WTC11 (cell line): Measurements from ENCODE around the gene MALAT1.
"Not testable (repeated sequence)": the region's sequence is repeated elsewhere in the genome, so short reads cannot be mapped to it uniquely, and the experiment has no call there.

Experiments
- ATF1 ChIP-seq: sonication (generic); formaldehyde crosslinking; IDR thresholded peaks from 2 replicates; pipeline ENCODE4 v1.8.1; 2023; ENCODE audit warnings: mild to moderate bottlenecking, moderate library complexity, missing genetic modification reagents
- CREM ChIP-seq: sonication (generic); formaldehyde crosslinking; IDR thresholded peaks from 2 replicates; pipeline ENCODE4 v1.8.1; 2022; ENCODE audit warnings: mild to moderate bottlenecking, missing genetic modification reagents, moderate library complexity
- CTCF ChIP-seq: fragments of 200-600 bp; IDR thresholded peaks from 2 replicates; pipeline ENCODE4 v1.8.0; 2022; ENCODE audit warnings: antibody characterized with exemption
- FOXP1 ChIP-seq: sonication (generic); formaldehyde crosslinking; IDR thresholded peaks from 2 replicates; pipeline ENCODE4 v1.8.0; 2022; ENCODE audit warnings: missing genetic modification reagents, mild to moderate bottlenecking, moderate library complexity, borderline replicate concordance
- FOXP4 ChIP-seq: sonication (generic); formaldehyde crosslinking; IDR thresholded peaks from 2 replicates; pipeline ENCODE4 v1.8.0; 2022; ENCODE audit warnings: mild to moderate bottlenecking, missing genetic modification reagents
- MAX ChIP-seq: sonication (generic); formaldehyde crosslinking; IDR thresholded peaks from 2 replicates; pipeline ENCODE4 v1.8.0; 2022; ENCODE audit warnings: mild to moderate bottlenecking, missing genetic modification reagents
- MXD4 ChIP-seq: fragments of 250-450 bp; sonication (Bioruptor Pico); IDR thresholded peaks from 2 replicates; pipeline ENCODE4 v1.8.0; 2021; ENCODE audit warnings: mild to moderate bottlenecking, moderate library complexity, borderline replicate concordance
- NR1H2 ChIP-seq: sonication (generic); formaldehyde crosslinking; IDR thresholded peaks from 2 replicates; pipeline ENCODE4 v1.9.0; 2021; ENCODE audit warnings: mild to moderate bottlenecking, moderate library complexity, missing genetic modification reagents
- NR3C1 ChIP-seq: sonication (generic); formaldehyde crosslinking; conservative IDR thresholded peaks from 2 replicates; pipeline ENCODE4 v1.8.1; 2023; ENCODE audit warnings: low read depth, mild to moderate bottlenecking, missing genetic modification reagents
- TP53 ChIP-seq: sonication (generic); formaldehyde crosslinking; IDR thresholded peaks from 2 replicates; pipeline ENCODE4 v1.8.1; 2023; ENCODE audit warnings: mild to moderate bottlenecking, missing genetic modification reagents
- USF1 ChIP-seq: sonication (generic); formaldehyde crosslinking; IDR thresholded peaks from 2 replicates; pipeline ENCODE4 v1.8.0; 2022; ENCODE audit warnings: mild to moderate bottlenecking, missing genetic modification reagents
- TF ChIP-seq, protein P1 (sequence below): sonication (generic); formaldehyde crosslinking; IDR thresholded peaks from 2 replicates; pipeline ENCODE4 v1.8.0; 2022; ENCODE audit warnings: mild to moderate bottlenecking, missing genetic modification reagents
- TF ChIP-seq, protein P2 (sequence below): sonication (generic); formaldehyde crosslinking; conservative IDR thresholded peaks from 2 replicates; pipeline ENCODE4 v1.8.1; 2022; ENCODE audit warnings: mild to moderate bottlenecking, missing genetic modification reagents

DNA sequence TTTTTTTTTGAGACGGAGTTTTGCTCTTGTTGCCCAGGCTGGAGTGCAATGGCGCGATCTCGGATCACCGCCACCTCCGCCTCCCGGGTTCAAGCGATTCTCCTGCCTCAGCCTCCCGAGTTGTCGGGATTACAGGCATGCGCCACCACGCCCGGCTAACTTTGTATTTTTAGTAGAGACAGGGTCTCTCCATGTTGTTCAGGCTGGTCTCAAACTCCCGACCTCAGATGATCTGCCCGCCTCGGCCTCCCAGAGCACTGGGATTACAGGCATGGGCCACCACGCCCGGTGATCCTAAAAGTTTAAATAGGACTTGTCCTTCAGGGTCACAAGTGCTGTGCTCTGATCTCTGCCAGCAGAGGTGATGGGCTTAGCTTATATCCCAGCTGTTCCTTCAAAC is 33.4 kb upstream of the MALAT1 start:
- TF ChIP-seq, protein P1, sequence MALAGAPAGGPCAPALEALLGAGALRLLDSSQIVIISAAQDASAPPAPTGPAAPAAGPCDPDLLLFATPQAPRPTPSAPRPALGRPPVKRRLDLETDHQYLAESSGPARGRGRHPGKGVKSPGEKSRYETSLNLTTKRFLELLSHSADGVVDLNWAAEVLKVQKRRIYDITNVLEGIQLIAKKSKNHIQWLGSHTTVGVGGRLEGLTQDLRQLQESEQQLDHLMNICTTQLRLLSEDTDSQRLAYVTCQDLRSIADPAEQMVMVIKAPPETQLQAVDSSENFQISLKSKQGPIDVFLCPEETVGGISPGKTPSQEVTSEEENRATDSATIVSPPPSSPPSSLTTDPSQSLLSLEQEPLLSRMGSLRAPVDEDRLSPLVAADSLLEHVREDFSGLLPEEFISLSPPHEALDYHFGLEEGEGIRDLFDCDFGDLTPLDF (CRISPR knock-in tag) = not testable (repeated sequence)
- TF ChIP-seq FOXP1 (CRISPR knock-in tag); CTCF; ATF1 (CRISPR knock-in tag); TP53 (CRISPR knock-in tag); FOXP4 (CRISPR knock-in tag); NR3C1 (CRISPR knock-in tag); NR1H2; MAX (CRISPR knock-in tag); USF1 (CRISPR knock-in tag); CREM (CRISPR knock-in tag); MXD4 (CRISPR knock-in tag): not testable (repeated sequence)
- TF ChIP-seq, protein P2, sequence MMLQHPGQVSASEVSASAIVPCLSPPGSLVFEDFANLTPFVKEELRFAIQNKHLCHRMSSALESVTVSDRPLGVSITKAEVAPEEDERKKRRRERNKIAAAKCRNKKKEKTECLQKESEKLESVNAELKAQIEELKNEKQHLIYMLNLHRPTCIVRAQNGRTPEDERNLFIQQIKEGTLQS (CRISPR knock-in tag) = not testable (repeated sequence)
